T-helper 2 cell (primary cell): ENCODE measurements around the gene GRK3.
"Not testable (repeated sequence)": the region's sequence is repeated elsewhere in the genome, so short reads cannot be mapped to it uniquely, and the experiment has no call there.

Experiments used
- DNase-seq, 5 experiments: peaks; one replicate each; pipeline versions ENCODE4 v3.0.0 to v3.0.0-alpha.2; 2012 to 2022

The GRK3 gene

GRCh38 chr22:25551396-25551795 lies 13.1 kb upstream of the GRK3 start:
- peak in 1 of 5 experiments; percentile 28 for DNase-seq

- DNase-seq = peak in 1 of 5 experiments; percentile 63
These were observed 12.1 kb upstream of the GRK3 start for GRCh38 chr22:25552405-25552804.

- no peak for DNase-seq
These were observed 11.3 kb upstream of the GRK3 start for GRCh38 chr22:25553131-25553530.

GRCh38 chr22:25554238-25554671 lies 10.2 kb upstream of the GRK3 start:
- DNase-seq = no peak

- DNase-seq = no peak
These were observed 9.8 kb upstream of the GRK3 start for GRCh38 chr22:25554689-25555088.

GRCh38 chr22:25555586-25555985 lies 8.9 kb upstream of the GRK3 start:
- no peak for DNase-seq

GRCh38 chr22:25557218-25557617 lies 7.3 kb upstream of the GRK3 start:
- no peak for DNase-seq

- no peak for DNase-seq
These were observed 6.1 kb upstream of the GRK3 start for GRCh38 chr22:25558341-25558740.

- DNase-seq = not testable (repeated sequence)
These were observed 4.6 kb upstream of the GRK3 start for GRCh38 chr22:25559910-25560309.

GRCh38 chr22:25561182-25561581 lies 3.3 kb upstream of the GRK3 start:
- not testable (repeated sequence) for DNase-seq

- DNase-seq = not testable (repeated sequence)
These were observed 2.5 kb upstream of the GRK3 start for GRCh38 chr22:25561927-25562326.

GRCh38 chr22:25562966-25563760 lies 1.3 kb upstream of the GRK3 start:
- not testable (repeated sequence) for DNase-seq

GRCh38 chr22:25563761-25564319 lies 635 bp upstream of the GRK3 start:
- DNase-seq = no peak

- DNase-seq = peak in 1 of 5 experiments; percentile 42
These were observed 653 bp downstream of the GRK3 start for GRCh38 chr22:25564979-25565677.

- no peak for DNase-seq
These were observed 1.9 kb downstream of the GRK3 start for GRCh38 chr22:25566186-25566897.

- DNase-seq = no peak
These were observed 2.4 kb downstream of the GRK3 start for GRCh38 chr22:25566898-25567235.

GRCh38 chr22:25567251-25567675 lies 2.8 kb downstream of the GRK3 start:
- DNase-seq = peak in 1 of 5 experiments; percentile 77

GRCh38 chr22:25568066-25568465 lies 3.6 kb downstream of the GRK3 start:
- DNase-seq = not testable (repeated sequence)

- no peak for DNase-seq
These were observed 4.9 kb downstream of the GRK3 start for GRCh38 chr22:25569361-25569760.

- DNase-seq = no peak
These were observed 5.5 kb downstream of the GRK3 start for GRCh38 chr22:25569983-25570382.

GRCh38 chr22:25570486-25570885 lies 6.0 kb downstream of the GRK3 start:
- DNase-seq = no peak

GRCh38 chr22:25571969-25572707 lies 7.7 kb downstream of the GRK3 start:
- DNase-seq = not testable (repeated sequence)
